Lung (tissue), 12 donors: ENCODE results near the gene TRIM14. TPM values are rescaled to one million over a fixed set of nuclear protein-coding genes. Genes with fewer than 3 reads are reported as not detected.

Experiments used
- ATAC-seq: fragments of 200-7000 bp; cut with Tn5 transposase; one replicate; pipeline ENCODE4 v1.9.1; 2020; ENCODE audit warnings: moderate number of reproducible peaks; ENCODE audit not compliant: insufficient read depth, low FRiP score
- DNase-seq, 3 donors: peaks; one replicate each; pipeline ENCODE4 v3.0.0-alpha.2; 2013 to 2017
- H3K27ac ChIP-seq, 2 donors: one replicate each; pipeline ENCODE4 v1.5.1; 2013; ENCODE audit warnings: mild to moderate bottlenecking in 2 of 2, moderate library complexity in 2 of 2, control low read depth in 1 of 2, inconsistent platforms in 1 of 2, low read depth in 1 of 2, low read length in 1 of 2
- H3K27me3 ChIP-seq, 3 donors: one replicate each; pipeline ENCODE4 v1.5.1; 2013; ENCODE audit warnings: low read length in 2 of 3; ENCODE audit not compliant: control insufficient read depth in 3 of 3, insufficient read depth in 3 of 3
- H3K36me3 ChIP-seq, 4 donors: one replicate each; pipeline ENCODE4 v1.5.1; 2013; ENCODE audit warnings: low read length in 4 of 4, mild to moderate bottlenecking in 1 of 4, moderate library complexity in 1 of 4; ENCODE audit not compliant: control insufficient read depth in 4 of 4, insufficient read depth in 4 of 4
- H3K4me1 ChIP-seq, 5 donors: one replicate each; pipeline ENCODE4 v1.5.1; 2013; ENCODE audit warnings: low read length in 5 of 5, mild to moderate bottlenecking in 2 of 5, moderate library complexity in 1 of 5; ENCODE audit not compliant: control insufficient read depth in 5 of 5, insufficient read depth in 5 of 5
- H3K4me3 ChIP-seq: one replicate; pipeline ENCODE4 v1.5.1; 2013; ENCODE audit warnings: mild to moderate bottlenecking, control low read depth, moderate library complexity
- H3K9ac ChIP-seq, 2 donors: one replicate each; pipeline ENCODE4 v1.5.1; 2013; ENCODE audit warnings: low read length in 2 of 2, control low read depth in 1 of 2; ENCODE audit not compliant: insufficient read depth in 1 of 2
- H3K9me3 ChIP-seq, 4 donors: one replicate each; pipeline ENCODE4 v1.5.1; 2013; ENCODE audit warnings: low read length in 3 of 4, mild to moderate bottlenecking in 1 of 4, moderate library complexity in 1 of 4; ENCODE audit not compliant: control insufficient read depth in 4 of 4, insufficient read depth in 3 of 4
- WGBS, 2 donors: extraction: QIAGEN DNeasy Blood & Tissue Kit; methylation state at CpG; one replicate each; pipeline ENCODE4 v1.1.7; 2013; 5-methylcytosine and 5-hydroxymethylcytosine counted together
- polyA plus RNA-seq, 2 donors: library from polyadenylated mRNA; stranded (reverse); fragments of 200-250 nt; gene quantifications; one replicate each; pipeline ENCODE4 v1.2.1, GENCODE V29; 2013
- total RNA-seq, 2 donors: library from RNA; depleted of rRNA in 1 of 2; stranded (reverse); fragments of >200 nt in 1 of 2; gene quantifications; one replicate each; pipeline ENCODE4 v1.2.1, GENCODE V29; 2014 to 2021
- TF ChIP-seq, protein P1 (sequence below): IDR thresholded peaks from 2 replicates; pipeline ENCODE4 v1.5.1; 2012; ENCODE audit warnings: mild to moderate bottlenecking; ENCODE audit errors: control extremely low read depth, extremely low read depth
- donor health status: control.
- donor health status: control.
- donor health status: Bipolar disorder and iron deficiency.
- donor health status: healthy.
- donor health status: DM: yes; HTN: yes; CAD: no.

The TRIM14 gene
- total and polyA plus RNA-seq, 4 donors, result 5.0 to 42.7 (median 12.1) TPM

DNA sequence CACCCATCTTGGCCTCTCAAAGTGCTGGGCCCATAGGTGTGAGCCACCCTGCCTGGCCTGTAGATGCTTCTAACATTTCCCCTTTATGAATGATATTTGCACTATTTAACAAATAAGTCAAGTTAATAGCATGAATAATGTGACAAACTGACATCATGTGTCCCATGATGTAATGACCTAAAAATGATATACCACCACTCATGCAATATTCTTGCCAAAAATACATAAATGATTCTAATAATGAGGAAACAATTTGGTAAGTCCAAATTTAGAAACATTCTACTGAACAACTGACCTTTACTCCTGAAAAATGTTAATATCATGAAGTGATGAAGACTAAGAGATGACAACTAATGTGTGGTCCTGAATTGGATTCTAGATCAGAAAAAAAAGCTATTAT is 33.5 kb upstream of the TRIM14 start:
- Histone ChIP-seq H3K9ac (no peak overlapping the region), H3K4me3 (no peak overlapping the region), H3K27me3 (no peaks in the 10 kb centered on the region), H3K27ac (no peak overlapping the region), H3K9me3 (no peaks in the 10 kb centered on the region), H3K4me1 (peaks cover 0 to 4% (median 0%) of the 10 kb centered on the region in 5 donors), H3K36me3 (no peaks in the 10 kb centered on the region)
- no peak for DNase-seq
- TF ChIP-seq, protein P1, sequence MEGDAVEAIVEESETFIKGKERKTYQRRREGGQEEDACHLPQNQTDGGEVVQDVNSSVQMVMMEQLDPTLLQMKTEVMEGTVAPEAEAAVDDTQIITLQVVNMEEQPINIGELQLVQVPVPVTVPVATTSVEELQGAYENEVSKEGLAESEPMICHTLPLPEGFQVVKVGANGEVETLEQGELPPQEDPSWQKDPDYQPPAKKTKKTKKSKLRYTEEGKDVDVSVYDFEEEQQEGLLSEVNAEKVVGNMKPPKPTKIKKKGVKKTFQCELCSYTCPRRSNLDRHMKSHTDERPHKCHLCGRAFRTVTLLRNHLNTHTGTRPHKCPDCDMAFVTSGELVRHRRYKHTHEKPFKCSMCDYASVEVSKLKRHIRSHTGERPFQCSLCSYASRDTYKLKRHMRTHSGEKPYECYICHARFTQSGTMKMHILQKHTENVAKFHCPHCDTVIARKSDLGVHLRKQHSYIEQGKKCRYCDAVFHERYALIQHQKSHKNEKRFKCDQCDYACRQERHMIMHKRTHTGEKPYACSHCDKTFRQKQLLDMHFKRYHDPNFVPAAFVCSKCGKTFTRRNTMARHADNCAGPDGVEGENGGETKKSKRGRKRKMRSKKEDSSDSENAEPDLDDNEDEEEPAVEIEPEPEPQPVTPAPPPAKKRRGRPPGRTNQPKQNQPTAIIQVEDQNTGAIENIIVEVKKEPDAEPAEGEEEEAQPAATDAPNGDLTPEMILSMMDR, result no peak
- ATAC-seq, result no peak

DNA sequence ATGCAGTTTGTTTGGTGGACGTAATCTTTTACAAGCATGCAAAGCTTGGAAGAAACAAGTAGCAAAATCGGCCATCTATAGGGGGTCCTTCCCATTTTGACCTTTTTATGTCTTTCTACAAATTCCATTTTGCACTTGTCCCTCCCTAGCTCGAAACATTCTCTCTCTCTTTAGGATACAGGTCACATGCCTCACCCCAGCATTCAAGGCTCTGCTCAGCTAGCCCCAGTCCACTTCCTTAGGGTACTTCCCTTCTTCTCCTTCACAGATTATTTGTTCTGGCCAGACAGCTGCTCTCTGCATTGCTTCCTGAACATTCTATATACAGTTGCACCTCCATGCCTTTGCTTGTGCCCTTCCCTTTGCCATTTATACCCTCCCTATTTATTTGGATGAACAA is 31.7 kb upstream of the TRIM14 start:
- ATAC-seq (no peak), DNase-seq (no peak)
- Histone ChIP-seq H3K36me3 (no peaks in the 10 kb centered on the region), H3K4me3 (no peak overlapping the region), H3K9me3 (no peaks in the 10 kb centered on the region), H3K27me3 (no peaks in the 10 kb centered on the region), H3K27ac (no peak overlapping the region), H3K9ac (no peak overlapping the region), H3K4me1 (peaks cover 0 to 9% (median 0%) of the 10 kb centered on the region in 5 donors)
- TF ChIP-seq, protein P1, result no peak
- 67 to 71% methylated on average over 3 of the region's 3 CpGs for WGBS, 2 donors

DNA sequence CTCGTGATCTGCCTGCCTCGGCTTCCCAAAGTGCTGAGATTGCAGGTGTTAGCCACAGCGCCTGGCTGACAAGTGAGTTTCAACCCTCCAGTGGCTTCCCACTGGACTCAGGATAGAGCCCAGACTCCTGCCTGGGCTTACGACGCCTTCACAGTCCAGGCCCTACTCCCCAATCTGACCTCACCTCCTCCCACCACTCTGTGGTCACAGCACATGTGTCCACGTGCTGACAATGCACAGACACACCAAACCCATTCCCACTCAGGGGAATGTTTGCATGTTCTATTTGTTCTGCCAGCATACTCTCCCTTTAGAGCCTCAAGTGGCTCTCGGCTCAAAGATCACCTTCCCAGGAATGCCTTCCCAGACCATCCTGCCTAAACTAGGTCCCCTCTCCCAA is 31.1 kb upstream of the TRIM14 start:
- H3K4me1 ChIP-seq, result peaks cover 0 to 9% (median 0%) of the 10 kb centered on the region in 5 donors
- TF ChIP-seq, protein P1, result no peak
- H3K27ac ChIP-seq, result peak overlapping the region in 1 of 2 donors; percentile 68
- ATAC-seq (peak; percentile 50), DNase-seq (no peak)
- 65 to 83% methylated on average over 7 of the region's 7 CpGs for WGBS, 2 donors
- H3K4me3 ChIP-seq, result no peak overlapping the region
- no peaks in the 10 kb centered on the region for H3K27me3 ChIP-seq
- no peaks in the 10 kb centered on the region for H3K36me3 ChIP-seq
- no peak overlapping the region for H3K9ac ChIP-seq
- H3K9me3 ChIP-seq, result no peaks in the 10 kb centered on the region

DNA sequence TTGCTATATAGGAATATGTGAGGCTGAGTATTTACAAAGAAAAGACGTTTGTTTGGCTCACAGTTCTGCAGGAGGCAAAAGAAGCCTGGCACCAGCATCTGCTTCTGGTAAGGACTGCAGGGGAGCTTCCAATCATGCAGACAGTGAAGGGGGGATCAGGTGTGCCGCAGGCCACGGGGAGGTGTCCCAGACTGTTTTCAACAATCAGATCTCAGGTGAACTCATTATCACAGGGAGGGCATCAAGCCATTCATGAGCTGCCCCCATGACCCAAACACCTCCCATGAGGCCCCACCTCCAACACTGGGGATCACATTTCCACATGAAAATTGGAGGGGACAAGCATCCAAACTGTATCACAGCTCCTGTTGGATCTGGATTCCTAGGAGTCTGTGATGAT is 30.4 kb upstream of the TRIM14 start:
- Histone ChIP-seq H3K4me1 (peaks cover 0 to 9% (median 0%) of the 10 kb centered on the region in 5 donors), H3K27me3 (no peaks in the 10 kb centered on the region), H3K9me3 (no peaks in the 10 kb centered on the region), H3K4me3 (no peak overlapping the region), H3K9ac (no peak overlapping the region), H3K36me3 (no peaks in the 10 kb centered on the region), H3K27ac (no peak overlapping the region)
- 68 to 72% methylated on average over 3 of the region's 3 CpGs for WGBS, 2 donors
- DNase-seq (no peak), ATAC-seq (no peak)
- TF ChIP-seq, protein P1, result no peak
